HCT116 (cell line): ENCODE data around the gene FAM20C. TPM values are rescaled to one million over a fixed set of nuclear protein-coding genes. Genes with fewer than 3 reads are reported as not detected.

ENCODE experiments used
- ATAC-seq: fragments of 200-7000 bp; cut with Tn5 transposase; 2 replicates; pipeline ENCODE4 v1.9.1; 2020; ENCODE audit warnings: mild to moderate bottlenecking, moderate library complexity
- BruUV-seq: library from RNA; stranded (reverse); fragments of 400-500 nt; replicated peaks from 2 replicates; lab custom pipeline; 2021; lab: Mats Ljungman, UMichigan
- CTCF ChIA-PET: fragments of 300-600 bp; sonication (Branson Sonifier 250); formaldehyde crosslinking; loops from one replicate; lab custom pipeline; 2021; ENCODE audit warnings: antibody characterized with exemption; lab: Charles Lee
- POLR2A ChIA-PET: fragments of 300-600, 350-600 bp; sonication (Branson Sonifier 250); formaldehyde crosslinking; loops from one replicate; lab custom pipeline; 2021; ENCODE audit warnings: antibody characterized with exemption; lab: Charles Lee
- RAD21 ChIA-PET, 2 experiments: fragments of 300-600 bp; sonication (Branson Sonifier 250); formaldehyde crosslinking; loops; one replicate each; lab custom pipeline; 2023; ENCODE audit warnings: low total read pairs in 2 of 2; ENCODE audit not compliant: uncharacterized antibody in 2 of 2, unreplicated experiment in 2 of 2, low non-redundant PET in 1 of 2; lab: Charles Lee
- DNase-seq: peaks from one replicate; pipeline ENCODE4 v3.0.0-alpha.2; 2010; ENCODE audit warnings: low read depth, low spot score
- H2AFZ ChIP-seq: fragments of 200-600 bp; shearing (Covaris generic), sonication (generic); 2 replicates; pipeline ENCODE4 v1.6.1; 2017; ENCODE audit warnings: low read depth, mixed run types, mixed read lengths, antibody characterized with exemption, low read length; ENCODE audit not compliant: poor library complexity, severe bottlenecking
- H3K27ac ChIP-seq: 2 replicates; pipeline ENCODE4 v1.5.1; 2012; ENCODE audit warnings: low read depth, low read length
- H3K27me3 ChIP-seq: fragments of 200-600 bp; sonication (generic); 2 replicates; pipeline ENCODE4 v1.6.1; 2016; ENCODE audit warnings: mixed run types, low read length, mixed read lengths; ENCODE audit not compliant: insufficient read depth
- H3K36me3 ChIP-seq, 2 experiments: fragments of 200-500 bp in 1 of 2; fragments of 200-600 bp in 1 of 2; sonication (Bioruptor generic) in 1 of 2; sonication (generic) in 1 of 2; 2 replicates each; pipeline versions ENCODE4 v1.5.1 to v1.6.1; 2014 to 2016; ENCODE audit warnings: low read length in 2 of 2, inconsistent platforms in 1 of 2, mixed read lengths in 1 of 2, mixed run types in 1 of 2; ENCODE audit not compliant: insufficient read depth in 2 of 2, control insufficient read depth in 1 of 2
- H3K4me1 ChIP-seq, 2 experiments: fragments of 200-600 bp in 1 of 2; sonication (generic) in 1 of 2; 2 replicates each; pipeline versions ENCODE4 v1.5.1 to v1.6.1; 2012 to 2017; ENCODE audit warnings: low read length in 2 of 2, inconsistent platforms in 1 of 2, mild to moderate bottlenecking in 1 of 2, mixed read lengths in 1 of 2, mixed run types in 1 of 2, moderate library complexity in 1 of 2; ENCODE audit not compliant: insufficient read depth in 2 of 2, control insufficient read depth in 1 of 2
- H3K4me2 ChIP-seq: fragments of 200-600 bp; sonication (generic); 2 replicates; pipeline ENCODE4 v1.6.1; 2017; ENCODE audit warnings: mixed run types, low read length, mixed read lengths
- H3K4me3 ChIP-seq, 2 experiments: fragments of 200-600 bp in 1 of 2; sonication (generic) in 1 of 2; replicated peaks in 1 of 2; 2 replicates each; pipeline ENCODE4 v1.5.1; 2011 to 2016; ENCODE audit warnings: low read length in 2 of 2, control low read depth in 1 of 2, low read depth in 1 of 2, mild to moderate bottlenecking in 1 of 2, mixed read lengths in 1 of 2, mixed run types in 1 of 2
- H3K79me2 ChIP-seq: fragments of 200-600 bp; sonication (generic); 2 replicates; pipeline ENCODE4 v1.6.1; 2017; ENCODE audit warnings: mild to moderate bottlenecking, mixed run types, low read length, moderate library complexity, mixed read lengths; ENCODE audit not compliant: insufficient read depth
- H3K9ac ChIP-seq: fragments of 200-600 bp; sonication (generic); 2 replicates; pipeline ENCODE4 v1.6.1; 2016; ENCODE audit warnings: low read length, mixed read lengths
- H3K9me2 ChIP-seq: fragments of 200-600 bp; sonication (generic), shearing (Covaris generic); 2 replicates; pipeline ENCODE4 v1.6.1; 2017; ENCODE audit warnings: mixed run types, mild to moderate bottlenecking, moderate library complexity; ENCODE audit not compliant: insufficient read depth
- H3K9me3 ChIP-seq, 2 experiments: fragments of 200-500 bp in 1 of 2; fragments of 200-600 bp in 1 of 2; sonication (Bioruptor generic) in 1 of 2; sonication (generic) in 1 of 2; 2 replicates each; pipeline ENCODE4 v1.6.1; 2014 to 2017; ENCODE audit warnings: low read length in 2 of 2, mixed read lengths in 2 of 2, inconsistent platforms in 1 of 2, low read depth in 1 of 2, mild to moderate bottlenecking in 1 of 2, mixed run types in 1 of 2, moderate library complexity in 1 of 2; ENCODE audit not compliant: control insufficient read depth in 1 of 2, insufficient read depth in 1 of 2
- H4K20me1 ChIP-seq: fragments of 200-600 bp; sonication (generic), shearing (Covaris generic); 2 replicates; pipeline ENCODE4 v1.6.1; 2017; ENCODE audit warnings: mixed run types, mild to moderate bottlenecking, moderate library complexity; ENCODE audit not compliant: insufficient read depth
- EGR1 ChIP-seq: IDR thresholded peaks from 2 replicates; pipeline ENCODE4 v1.6.1; 2012; ENCODE audit warnings: low read depth
- EZH2 ChIP-seq: fragments of 200-600 bp; sonication (generic); IDR thresholded peaks from 2 replicates; pipeline ENCODE4 v1.6.1; 2017; ENCODE audit warnings: antibody characterized with exemption, mixed run types
- EZH2phosphoT487 ChIP-seq: fragments of 200-600 bp; IDR thresholded peaks from 2 replicates; pipeline ENCODE4 v1.6.1; 2018; ENCODE audit warnings: antibody characterized with exemption, borderline replicate concordance
- MAX ChIP-seq: IDR thresholded peaks from 2 replicates; pipeline ENCODE4 v1.6.1; 2012
- POLR2AphosphoS5 ChIP-seq: IDR thresholded peaks from 2 replicates; pipeline ENCODE4 v1.6.1; 2011; ENCODE audit warnings: mild to moderate bottlenecking, low read depth, low read length, moderate library complexity
- SIN3A ChIP-seq: IDR thresholded peaks from 2 replicates; pipeline ENCODE4 v1.6.1; 2012; ENCODE audit warnings: low read depth
- SRF ChIP-seq: IDR thresholded peaks from 2 replicates; pipeline ENCODE4 v1.6.1; 2012; ENCODE audit warnings: low read depth
- ZNF274 ChIP-seq: fragments of 200-500 bp; sonication (Bioruptor generic); IDR thresholded peaks from 2 replicates; pipeline ENCODE4 v1.6.1; 2014; ENCODE audit warnings: mild to moderate bottlenecking, low read depth, low read length, inconsistent platforms
- intact Hi-C: fragments of 100-400 bp; cut with micrococcal nuclease; formaldehyde crosslinking; loops from 2 replicates; pipeline ENCODE4 v1.10.0; 2022
- total RNA-seq: library from RNA; stranded (reverse); gene quantifications from one replicate; pipeline ENCODE4 v1.2.1, GENCODE V29; 2021; ENCODE audit not compliant: unreplicated experiment
- TF ChIP-seq, protein P1 (sequence below), 3 experiments: fragments of 200-600 bp in 1 of 3; sonication (generic) in 1 of 3; IDR thresholded peaks in 2 of 3; conservative IDR thresholded peaks in 1 of 3; 2 replicates each; pipeline ENCODE4 v1.5.1; 2012 to 2017; ENCODE audit warnings: low read depth in 2 of 3, low read length in 2 of 3, antibody characterized with exemption in 1 of 3, borderline replicate concordance in 1 of 3, control low read depth in 1 of 3, mild to moderate bottlenecking in 1 of 3, mixed read lengths in 1 of 3, mixed run types in 1 of 3, moderate library complexity in 1 of 3; ENCODE audit not compliant: insufficient read depth in 1 of 3
- TF ChIP-seq, protein P2 (sequence below): IDR thresholded peaks from 2 replicates; pipeline ENCODE4 v1.6.1; 2011; ENCODE audit warnings: mild to moderate bottlenecking, low read length, moderate library complexity; ENCODE audit not compliant: insufficient replicate concordance; ENCODE audit errors: extremely low read depth
- TF ChIP-seq, protein P3 (sequence below): IDR thresholded peaks from 2 replicates; pipeline ENCODE4 v1.6.1; 2012

The FAM20C gene
- total RNA-seq, 1 experiment from 2014 or later = 27.1 TPM

- no peaks in the 10 kb centered on the region for H4K20me1 ChIP-seq
- no peaks in the 10 kb centered on the region for H3K36me3 ChIP-seq
- no peak for ATAC-seq
- H3K4me1 ChIP-seq = peaks cover 8 to 9% of the 10 kb centered on the region in 2 experiments; a peak in 3 of 4 replicates
- no peak overlapping the region for H3K4me3 ChIP-seq
- no peaks in the 10 kb centered on the region for H3K9me2 ChIP-seq
- ChIA-PET POLR2A (no interaction called here), CTCF (no interaction called here), RAD21 (no interaction called here)
- no TSS peak for BruUV-seq
- no peak overlapping the region for H3K9ac ChIP-seq
- no peaks in the 10 kb centered on the region for H3K79me2 ChIP-seq
- no peak overlapping the region for H2AFZ ChIP-seq
- H3K9me3 ChIP-seq = no peaks in the 10 kb centered on the region
- no peak for DNase-seq
- H3K27ac ChIP-seq = no peak overlapping the region; the same call in 1 of the 2 replicates
- intact Hi-C loops = no loop called here
- no peak for TF ChIP-seq SRF
- TF ChIP-seq, protein P1, sequence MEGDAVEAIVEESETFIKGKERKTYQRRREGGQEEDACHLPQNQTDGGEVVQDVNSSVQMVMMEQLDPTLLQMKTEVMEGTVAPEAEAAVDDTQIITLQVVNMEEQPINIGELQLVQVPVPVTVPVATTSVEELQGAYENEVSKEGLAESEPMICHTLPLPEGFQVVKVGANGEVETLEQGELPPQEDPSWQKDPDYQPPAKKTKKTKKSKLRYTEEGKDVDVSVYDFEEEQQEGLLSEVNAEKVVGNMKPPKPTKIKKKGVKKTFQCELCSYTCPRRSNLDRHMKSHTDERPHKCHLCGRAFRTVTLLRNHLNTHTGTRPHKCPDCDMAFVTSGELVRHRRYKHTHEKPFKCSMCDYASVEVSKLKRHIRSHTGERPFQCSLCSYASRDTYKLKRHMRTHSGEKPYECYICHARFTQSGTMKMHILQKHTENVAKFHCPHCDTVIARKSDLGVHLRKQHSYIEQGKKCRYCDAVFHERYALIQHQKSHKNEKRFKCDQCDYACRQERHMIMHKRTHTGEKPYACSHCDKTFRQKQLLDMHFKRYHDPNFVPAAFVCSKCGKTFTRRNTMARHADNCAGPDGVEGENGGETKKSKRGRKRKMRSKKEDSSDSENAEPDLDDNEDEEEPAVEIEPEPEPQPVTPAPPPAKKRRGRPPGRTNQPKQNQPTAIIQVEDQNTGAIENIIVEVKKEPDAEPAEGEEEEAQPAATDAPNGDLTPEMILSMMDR (IDR thresholded peaks at IDR 0.05 in 2 of 3, conservative IDR thresholded peaks at IDR 0.05 in 1 of 3; ENCODE audit: borderline replicate concordance in 1 of 3, insufficient read depth in 1 of 3, low read depth in 2 of 3, low read length in 2 of 3) = no peak
- H3K27me3 ChIP-seq = no peaks in the 10 kb centered on the region
- H3K4me2 ChIP-seq = no peak overlapping the region
Measured at GRCh38 chr7:187227-187927, 5.0 kb upstream of the FAM20C start.

- CTCF ChIA-PET = no interaction called here
- DNase-seq = no peak
- peaks cover 8 to 9% of the 10 kb centered on the region in 2 experiments; a peak in 3 of 4 replicates for H3K4me1 ChIP-seq
- no peaks in the 10 kb centered on the region for H3K36me3 ChIP-seq
- H3K4me3 ChIP-seq = no peak overlapping the region
- H2AFZ ChIP-seq = no peak overlapping the region
- RAD21 ChIA-PET = no interaction called here
- H3K27me3 ChIP-seq = no peaks in the 10 kb centered on the region
- H3K9ac ChIP-seq = no peak overlapping the region
- H3K4me2 ChIP-seq = no peak overlapping the region
- POLR2A ChIA-PET = no interaction called here
- no TSS peak for BruUV-seq
- no peak for ATAC-seq
- H3K9me2 ChIP-seq = no peaks in the 10 kb centered on the region
- no peaks in the 10 kb centered on the region for H3K9me3 ChIP-seq
- no peak overlapping the region for H3K27ac ChIP-seq
- H3K79me2 ChIP-seq = no peaks in the 10 kb centered on the region
- intact Hi-C loops = no loop called here
- H4K20me1 ChIP-seq = no peaks in the 10 kb centered on the region
- TF ChIP-seq EGR1 (no peak), SRF (no peak), EZH2phosphoT487 (no peak), MAX (no peak), SIN3A (no peak), POLR2AphosphoS5 (no peak), ZNF274 (no peak), EZH2 (no peak)
- TF ChIP-seq, protein P2, sequence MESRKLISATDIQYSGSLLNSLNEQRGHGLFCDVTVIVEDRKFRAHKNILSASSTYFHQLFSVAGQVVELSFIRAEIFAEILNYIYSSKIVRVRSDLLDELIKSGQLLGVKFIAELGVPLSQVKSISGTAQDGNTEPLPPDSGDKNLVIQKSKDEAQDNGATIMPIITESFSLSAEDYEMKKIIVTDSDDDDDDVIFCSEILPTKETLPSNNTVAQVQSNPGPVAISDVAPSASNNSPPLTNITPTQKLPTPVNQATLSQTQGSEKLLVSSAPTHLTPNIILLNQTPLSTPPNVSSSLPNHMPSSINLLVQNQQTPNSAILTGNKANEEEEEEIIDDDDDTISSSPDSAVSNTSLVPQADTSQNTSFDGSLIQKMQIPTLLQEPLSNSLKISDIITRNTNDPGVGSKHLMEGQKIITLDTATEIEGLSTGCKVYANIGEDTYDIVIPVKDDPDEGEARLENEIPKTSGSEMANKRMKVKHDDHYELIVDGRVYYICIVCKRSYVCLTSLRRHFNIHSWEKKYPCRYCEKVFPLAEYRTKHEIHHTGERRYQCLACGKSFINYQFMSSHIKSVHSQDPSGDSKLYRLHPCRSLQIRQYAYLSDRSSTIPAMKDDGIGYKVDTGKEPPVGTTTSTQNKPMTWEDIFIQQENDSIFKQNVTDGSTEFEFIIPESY = no peak
- TF ChIP-seq, protein P1 (IDR thresholded peaks at IDR 0.05 in 2 of 3, conservative IDR thresholded peaks at IDR 0.05 in 1 of 3; ENCODE audit: borderline replicate concordance in 1 of 3, insufficient read depth in 1 of 3, low read depth in 2 of 3, low read length in 2 of 3) = no peak
- TF ChIP-seq, protein P3, sequence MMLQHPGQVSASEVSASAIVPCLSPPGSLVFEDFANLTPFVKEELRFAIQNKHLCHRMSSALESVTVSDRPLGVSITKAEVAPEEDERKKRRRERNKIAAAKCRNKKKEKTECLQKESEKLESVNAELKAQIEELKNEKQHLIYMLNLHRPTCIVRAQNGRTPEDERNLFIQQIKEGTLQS = no peak
Measured at GRCh38 chr7:188174-188573, 4.2 kb upstream of the FAM20C start.
